HG03095 (cell line): ENCODE data around the gene CNPY3.
"Not testable (repeated sequence)": the region's sequence is repeated elsewhere in the genome, so short reads cannot be mapped to it uniquely, and the experiment has no call there.

Experiments
- ATAC-seq: cut with Tn5 transposase; IDR thresholded peaks from one replicate; pipeline ENCODE4 v1.9.1; 2021; ENCODE audit warnings: moderate library complexity; ENCODE audit not compliant: unreplicated experiment

The CNPY3 gene

GRCh38 chr6:42928986-42929820 lies at the start of gene CNPY3:
CNPY3 (plus strand) TSS chr6:42929480; CDS start chr6:42929571, 91 bp downstream.
- ATAC-seq: peak; percentile 63

DNA sequence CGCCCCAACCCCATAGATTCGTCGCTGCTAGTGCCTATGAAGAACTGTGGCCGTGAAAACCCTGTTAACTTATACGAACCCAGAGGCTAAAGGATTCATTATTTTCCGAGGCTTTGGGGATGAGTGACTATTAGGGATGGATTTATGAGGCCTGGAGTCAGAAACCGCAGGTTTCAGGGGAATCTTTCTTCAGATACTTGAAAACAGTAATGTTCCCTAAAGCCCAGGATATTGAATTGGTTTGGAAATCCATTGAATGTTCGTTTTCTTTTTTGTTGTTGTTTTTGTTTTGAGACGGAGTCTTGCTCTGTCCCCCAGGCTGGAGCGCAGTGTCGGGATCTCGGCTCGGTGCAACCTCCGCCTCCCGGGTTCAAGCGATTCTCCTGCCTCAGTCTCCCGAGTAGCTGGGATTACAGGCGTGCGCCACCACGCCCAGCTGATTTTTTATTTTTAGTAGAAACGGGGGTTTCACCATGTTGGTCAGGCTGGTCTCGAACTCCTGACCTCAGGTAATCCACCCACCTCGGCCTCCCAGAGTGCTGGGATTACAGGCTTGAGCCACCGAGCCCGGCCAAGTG lies 49.0 kb upstream of the CNPY3 start:
- not testable (repeated sequence) for ATAC-seq

GRCh38 chr6:42880871-42881270 lies 48.4 kb upstream of the CNPY3 start:
- not testable (repeated sequence) for ATAC-seq

GRCh38 chr6:42885702-42886101 lies 43.6 kb upstream of the CNPY3 start:
- no peak for ATAC-seq

GRCh38 chr6:42888201-42888600 lies 41.1 kb upstream of the CNPY3 start:
- ATAC-seq: not testable (repeated sequence)

- ATAC-seq: no peak
Observed at GRCh38 chr6:42889815-42890214, 39.5 kb upstream of the CNPY3 start.

GRCh38 chr6:42890311-42891198 lies 38.7 kb upstream of the CNPY3 start:
- ATAC-seq: peak; percentile 88

- no peak for ATAC-seq
Observed at GRCh38 chr6:42891199-42891722, 38.0 kb upstream of the CNPY3 start.

DNA sequence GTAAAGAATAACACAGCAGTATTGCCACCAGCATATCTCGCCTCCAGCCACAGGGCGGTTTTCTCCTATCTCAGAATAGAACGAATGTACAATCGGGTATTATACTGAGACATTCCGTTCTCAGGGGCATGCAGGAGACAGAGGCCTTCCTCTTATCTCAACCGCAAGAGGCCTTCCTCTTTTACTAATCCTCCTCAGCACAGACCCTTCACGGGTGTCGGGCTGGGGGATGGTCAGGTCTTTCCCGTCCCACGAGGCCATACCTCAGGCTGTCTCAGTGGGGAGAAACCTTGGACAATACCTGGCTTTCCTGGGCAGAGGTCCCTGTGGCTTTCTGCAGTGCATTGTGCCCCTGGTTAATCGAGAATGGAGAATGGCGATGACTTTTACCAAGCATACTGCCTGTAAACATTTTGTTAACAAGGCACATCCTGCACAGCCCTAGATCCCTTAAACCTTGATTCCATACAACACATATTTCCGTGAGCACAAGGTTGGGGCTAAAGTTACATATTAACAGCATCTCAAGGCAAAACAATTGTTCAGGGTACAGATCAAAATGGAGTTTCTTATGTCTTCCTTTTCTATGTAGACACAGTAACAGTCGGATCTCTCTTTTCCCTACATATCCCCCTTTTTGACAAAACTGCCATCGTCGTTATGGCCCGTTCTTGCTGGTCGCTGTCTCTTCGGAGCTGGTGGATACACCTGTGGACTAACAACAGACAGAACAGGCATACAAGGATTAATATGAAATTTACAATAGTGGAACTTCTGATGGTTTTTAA lies 35.0 kb upstream of the CNPY3 start:
- not testable (repeated sequence) for ATAC-seq

DNA sequence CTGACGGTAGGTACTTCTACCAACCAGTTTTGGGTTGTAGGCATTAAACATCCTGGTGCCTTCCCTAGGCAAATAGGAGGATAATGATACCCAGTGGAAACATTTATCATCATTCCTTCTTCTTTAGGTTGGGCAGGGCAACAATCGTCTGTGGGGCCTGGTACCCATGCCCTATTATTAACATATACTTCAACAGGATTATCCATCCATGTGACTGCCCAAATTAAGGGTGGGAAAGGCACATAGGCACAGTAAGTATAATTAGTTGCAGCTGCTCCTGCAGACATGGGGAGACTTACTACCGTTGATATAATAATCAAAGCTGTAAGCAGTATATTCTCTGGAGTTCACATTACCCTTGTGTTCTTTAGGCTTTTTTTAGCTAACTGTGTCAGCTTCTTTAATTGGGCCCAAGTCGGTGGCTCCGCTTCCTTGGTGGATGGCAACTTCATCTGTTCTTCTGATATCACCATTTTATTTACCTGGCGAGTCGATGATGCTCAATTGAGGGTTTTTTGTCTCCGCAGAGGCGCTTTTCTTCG lies 33.0 kb upstream of the CNPY3 start:
- ATAC-seq: no peak

GRCh38 chr6:42898891-42899361 lies 30.4 kb upstream of the CNPY3 start:
- no peak for ATAC-seq

DNA sequence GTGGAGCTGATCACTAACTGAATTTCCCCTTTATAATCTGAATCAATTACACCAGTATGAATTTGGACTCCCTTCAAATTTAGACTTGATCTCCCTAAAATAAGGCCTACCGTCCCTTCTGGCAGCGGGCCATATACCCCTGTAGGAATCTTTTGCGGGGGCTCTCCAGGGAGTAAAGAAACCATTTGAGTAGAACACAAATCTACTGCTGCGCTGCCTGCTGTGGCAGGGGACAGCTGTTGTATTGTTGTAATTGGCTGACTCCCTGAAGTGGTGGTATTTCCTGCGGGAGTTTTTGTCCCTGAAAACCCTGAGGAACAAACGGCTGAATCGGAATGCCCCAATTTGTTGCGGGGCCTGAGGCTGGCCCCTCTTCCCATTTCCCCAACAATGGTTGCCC lies 29.4 kb upstream of the CNPY3 start:
- ATAC-seq: no peak

DNA sequence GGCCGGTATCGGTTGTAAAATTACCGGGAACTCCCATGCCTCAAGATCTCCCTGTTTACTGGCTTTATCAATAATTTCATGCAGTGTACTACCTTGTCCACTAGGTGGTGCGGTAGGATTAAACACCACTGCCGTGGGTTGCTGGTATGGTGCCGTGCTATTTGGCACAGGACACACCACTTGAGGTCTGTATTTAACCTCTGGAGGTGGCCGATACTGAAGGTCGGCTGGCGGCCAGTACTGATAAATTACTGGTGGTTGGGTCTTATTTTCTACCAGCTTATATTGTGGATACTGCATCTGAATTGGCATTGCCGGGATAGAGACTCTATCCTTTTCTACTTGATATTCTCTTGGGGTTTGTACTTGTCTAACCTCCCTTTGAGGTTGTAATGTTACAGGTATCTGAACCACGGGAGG lies 27.7 kb upstream of the CNPY3 start:
- peak; percentile 72 for ATAC-seq

DNA sequence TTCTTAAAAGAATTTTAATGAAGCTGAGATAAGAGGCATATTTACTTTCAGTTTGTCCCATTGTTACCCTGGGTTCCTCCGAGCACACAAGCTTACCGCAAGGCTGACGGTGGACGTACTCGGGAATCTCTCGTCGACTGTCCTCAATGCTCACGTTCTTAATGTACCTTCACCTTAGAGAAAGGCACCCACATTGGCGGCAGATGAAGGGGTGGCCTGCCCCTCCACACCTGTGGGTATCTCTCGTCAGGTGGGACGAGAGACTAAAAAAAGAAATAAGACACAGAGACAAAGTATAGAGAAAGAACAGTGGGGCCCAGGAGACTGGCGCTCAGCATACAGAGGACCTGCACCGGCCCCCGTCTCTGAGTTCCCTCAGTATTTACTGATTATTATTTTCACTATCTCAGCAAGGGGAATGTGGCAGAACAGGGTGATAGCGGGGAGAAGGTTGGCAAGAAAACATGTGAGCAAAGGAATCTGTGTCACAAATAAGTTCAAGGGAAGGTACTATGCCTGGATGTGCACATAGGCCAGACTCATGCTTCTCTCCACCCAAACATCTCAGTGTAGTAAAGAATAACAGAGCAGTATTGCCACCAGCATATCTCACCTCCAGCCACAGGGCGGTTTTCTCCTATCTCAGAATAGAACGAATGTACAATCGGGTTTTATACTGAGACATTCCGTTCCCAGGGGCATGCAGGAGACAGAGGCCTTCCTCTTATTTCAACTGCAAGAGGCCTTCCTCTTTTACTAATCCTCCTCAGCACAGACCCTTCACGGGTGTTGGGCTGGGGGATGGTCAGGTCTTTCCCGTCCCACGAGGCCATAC lies 26.6 kb upstream of the CNPY3 start:
- ATAC-seq: not testable (repeated sequence)

DNA sequence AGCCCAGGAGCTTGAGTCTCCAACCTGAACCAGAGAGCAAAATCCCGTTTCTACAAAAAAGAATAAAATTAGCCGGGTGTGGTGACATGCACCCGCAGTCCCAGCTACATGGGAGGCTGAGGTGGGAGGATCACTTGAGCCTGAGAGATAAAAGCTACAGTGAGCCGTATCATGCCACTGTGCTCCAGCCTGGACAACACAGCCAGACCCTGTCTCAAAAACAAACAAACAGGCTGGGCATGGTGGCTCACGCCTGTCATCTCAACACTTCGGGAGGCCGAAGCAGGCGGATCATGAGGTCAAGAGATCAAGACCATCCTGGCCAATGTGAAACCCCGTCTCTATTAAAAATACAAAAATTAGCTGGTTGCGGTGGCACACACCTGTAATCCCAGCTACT lies 24.8 kb upstream of the CNPY3 start:
- no peak for ATAC-seq

DNA sequence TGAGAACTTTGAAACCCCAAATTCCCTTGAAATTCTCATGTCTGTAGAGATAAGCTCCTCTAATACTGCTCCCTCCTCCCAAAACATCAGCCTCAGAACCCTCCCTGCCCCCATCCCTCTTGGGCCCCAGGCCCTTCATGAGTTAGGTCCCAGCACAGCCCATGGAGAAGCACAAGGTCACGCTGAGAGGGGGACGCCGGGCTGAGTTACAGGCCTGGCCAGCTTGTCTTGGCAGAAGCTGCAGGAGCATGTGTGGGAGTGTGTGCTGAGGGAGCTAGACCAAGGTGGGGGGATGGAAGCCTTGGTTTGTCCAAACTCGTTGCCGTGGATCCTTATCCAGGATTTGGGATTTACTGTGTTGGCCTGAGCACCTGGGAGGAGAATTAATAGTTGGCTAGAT lies 21.9 kb upstream of the CNPY3 start:
- ATAC-seq: no peak

- ATAC-seq: no peak
Observed at GRCh38 chr6:42909835-42910234, 19.4 kb upstream of the CNPY3 start.

DNA sequence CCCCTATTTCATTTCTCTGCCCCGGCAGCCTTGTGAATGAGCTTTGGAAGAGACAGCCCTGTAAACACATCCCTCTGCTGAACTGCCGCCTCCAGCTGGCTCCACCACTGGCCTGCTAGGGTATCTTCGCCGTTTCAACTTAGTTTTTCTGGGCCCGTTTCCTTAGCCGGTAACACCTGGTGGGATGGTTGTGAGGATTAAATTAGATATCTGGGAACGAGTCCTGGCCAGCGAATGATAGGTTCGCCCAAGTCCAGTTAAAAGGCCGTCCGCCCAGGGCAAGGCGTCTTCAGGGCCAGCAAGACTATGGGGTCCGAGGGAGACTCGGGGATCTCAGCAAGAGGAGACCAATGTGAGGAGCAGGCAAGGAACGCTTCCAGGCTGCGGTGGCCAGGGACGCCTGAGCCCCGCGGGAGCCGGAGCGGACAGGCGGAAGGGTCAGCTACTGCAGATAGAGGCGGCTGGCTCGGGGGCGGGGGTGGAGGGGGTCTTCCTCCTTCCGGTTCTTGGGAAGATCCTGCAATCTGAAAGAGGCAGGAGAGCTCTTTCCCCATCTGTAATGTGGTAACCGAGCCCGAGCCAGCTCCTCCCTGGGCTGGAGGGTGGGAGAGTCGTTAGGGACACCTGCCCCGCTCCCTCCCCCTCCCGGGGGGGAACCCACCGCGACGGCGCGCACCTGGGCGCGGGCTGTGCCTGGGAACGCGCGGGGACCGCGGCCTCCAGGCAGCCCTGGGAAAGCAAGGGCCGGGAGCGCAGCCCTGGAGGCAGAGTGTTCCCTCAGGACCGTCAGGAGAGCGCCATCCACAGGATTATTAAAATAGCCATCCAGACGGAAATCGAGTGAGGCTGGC lies 17.9 kb upstream of the CNPY3 start:
- ATAC-seq: no peak
